Smooth muscle cell (in vitro differentiated cells): ENCODE data around the gene LRRC71. TPM values are rescaled to one million over a fixed set of nuclear protein-coding genes. Genes with fewer than 3 reads are reported as not detected.

Experiments used
- DNase-seq: peaks from one replicate; lab custom pipeline; 2025; ENCODE audit not compliant: unreplicated experiment; lab: John Stamatoyannopoulos, UW
- H2AFZ ChIP-seq: fragments of 200-600 bp; sonication (generic); 2 replicates; pipeline ENCODE4 v1.6.0; 2016; ENCODE audit warnings: antibody characterized with exemption, low read depth, mild to moderate bottlenecking
- H3F3A ChIP-seq: fragments of 200-600 bp; sonication (generic); 2 replicates; pipeline ENCODE4 v1.6.0; 2017; ENCODE audit warnings: antibody characterized with exemption, low read depth
- H3K27ac ChIP-seq: fragments of 200-600 bp; sonication (generic); 2 replicates; pipeline ENCODE4 v1.5.1; 2016; ENCODE audit warnings: low read depth, mild to moderate bottlenecking
- H3K27me3 ChIP-seq: fragments of 200-600 bp; sonication (generic); 2 replicates; pipeline ENCODE4 v1.6.1; 2016; ENCODE audit warnings: low read depth, mild to moderate bottlenecking
- H3K36me3 ChIP-seq: fragments of 200-600 bp; sonication (generic); 2 replicates; pipeline ENCODE4 v1.5.1; 2016; ENCODE audit warnings: low read depth
- H3K4me1 ChIP-seq: fragments of 200-600 bp; sonication (generic); 2 replicates; pipeline ENCODE4 v1.5.1; 2016; ENCODE audit warnings: low read depth
- H3K4me2 ChIP-seq: fragments of 200-600 bp; sonication (generic); 2 replicates; pipeline ENCODE4 v1.6.0; 2016; ENCODE audit warnings: mild to moderate bottlenecking
- H3K4me3 ChIP-seq: fragments of 200-600 bp; sonication (generic); 2 replicates; pipeline ENCODE4 v1.5.1; 2016; ENCODE audit warnings: mild to moderate bottlenecking
- H3K79me2 ChIP-seq: fragments of 200-600 bp; sonication (generic); 2 replicates; pipeline ENCODE4 v1.6.0; 2016; ENCODE audit warnings: low read depth, mild to moderate bottlenecking
- H3K9ac ChIP-seq: fragments of 200-600 bp; sonication (generic); 2 replicates; pipeline ENCODE4 v1.6.0; 2016; ENCODE audit warnings: low read depth
- H3K9me3 ChIP-seq: fragments of 200-600 bp; sonication (generic); replicated peaks from 2 replicates; pipeline ENCODE4 v1.5.1; 2016; ENCODE audit warnings: low read depth
- H4K20me1 ChIP-seq: fragments of 200-600 bp; sonication (generic); 2 replicates; pipeline ENCODE4 v1.6.0; 2016; ENCODE audit warnings: low read depth
- CTCF ChIP-seq: fragments of 200-600 bp; sonication (generic); IDR thresholded peaks from 2 replicates; pipeline ENCODE4 v1.5.1; 2017; ENCODE audit warnings: borderline replicate concordance, mild to moderate bottlenecking, antibody characterized with exemption; ENCODE audit not compliant: insufficient read depth, poor library complexity, severe bottlenecking
- WGBS: methylation state at CpG from one replicate; pipeline ENCODE4 v1.1.7; 2016; ENCODE audit warnings: low lambda C conversion rate; 5-methylcytosine and 5-hydroxymethylcytosine counted together
- polyA plus RNA-seq: library from polyadenylated mRNA; unstranded; fragments of >200 nt; fragmentation: Nextera tagmentation; extraction: Ambion mirVana; gene quantifications from 2 replicates; pipeline ENCODE4 v1.2.1, GENCODE V29; 2016
- total RNA-seq: library from RNA; depleted of rRNA; stranded (reverse); fragments of >200 nt; gene quantifications from 2 replicates; pipeline ENCODE4 v1.2.3, GENCODE V29; 2014

LRRC71 gene
- total and polyA plus RNA-seq, 2 experiments from 2014 or later = not detected

GRCh38 chr1:156947818-156948525 lies 27.5 kb downstream of the LRRC71 start:
- no peaks in the 10 kb centered on the region for H3F3A ChIP-seq
- H3K79me2 ChIP-seq = no peaks in the 10 kb centered on the region
- no peak overlapping the region for H3K9ac ChIP-seq
- WGBS = 98% methylated on average over 17 of the region's 17 CpGs
- no peaks in the 10 kb centered on the region for H3K9me3 ChIP-seq
- no peak overlapping the region for H3K4me3 ChIP-seq
- TF ChIP-seq CTCF = no peak
- H2AFZ ChIP-seq = no peak overlapping the region
- no peaks in the 10 kb centered on the region for H3K36me3 ChIP-seq
- no peaks in the 10 kb centered on the region for H4K20me1 ChIP-seq
- no peaks in the 10 kb centered on the region for H3K27me3 ChIP-seq
- no peak for DNase-seq
- no peaks in the 10 kb centered on the region for H3K4me1 ChIP-seq
- no peak overlapping the region for H3K27ac ChIP-seq
- H3K4me2 ChIP-seq = no peak overlapping the region

GRCh38 chr1:156948708-156949107 lies 28.3 kb downstream of the LRRC71 start:
- TF ChIP-seq CTCF = no peak
- no peaks in the 10 kb centered on the region for H4K20me1 ChIP-seq
- H3K4me2 ChIP-seq = no peak overlapping the region
- H2AFZ ChIP-seq = no peak overlapping the region
- no peak overlapping the region for H3K27ac ChIP-seq
- H3K79me2 ChIP-seq = no peaks in the 10 kb centered on the region
- no peaks in the 10 kb centered on the region for H3K27me3 ChIP-seq
- no peaks in the 10 kb centered on the region for H3K9me3 ChIP-seq
- 53% methylated on average over 4 of the region's 4 CpGs for WGBS
- H3K9ac ChIP-seq = no peak overlapping the region
- H3F3A ChIP-seq = no peaks in the 10 kb centered on the region
- no peak for DNase-seq
- no peaks in the 10 kb centered on the region for H3K4me1 ChIP-seq
- H3K36me3 ChIP-seq = no peaks in the 10 kb centered on the region
- H3K4me3 ChIP-seq = no peak overlapping the region

- Histone ChIP-seq H4K20me1 (no peaks in the 10 kb centered on the region), H3K36me3 (no peaks in the 10 kb centered on the region), H3K27me3 (no peaks in the 10 kb centered on the region), H3K4me2 (no peak overlapping the region), H3K4me3 (no peak overlapping the region), H3K9ac (no peak overlapping the region), H3K4me1 (no peaks in the 10 kb centered on the region), H3K9me3 (no peaks in the 10 kb centered on the region), H3F3A (no peaks in the 10 kb centered on the region), H2AFZ (no peak overlapping the region), H3K79me2 (no peaks in the 10 kb centered on the region), H3K27ac (no peak overlapping the region)
- 58% methylated on average over 5 of the region's 5 CpGs for WGBS
- no peak for TF ChIP-seq CTCF
- DNase-seq = no peak
Measured at GRCh38 chr1:156949127-156949526, 28.7 kb downstream of the LRRC71 start.

GRCh38 chr1:156951371-156951770 lies 30.9 kb downstream of the LRRC71 start:
- H3K79me2 ChIP-seq = no peaks in the 10 kb centered on the region
- DNase-seq = no peak
- H3K4me3 ChIP-seq = no peak overlapping the region
- no peaks in the 10 kb centered on the region for H4K20me1 ChIP-seq
- H3K36me3 ChIP-seq = no peaks in the 10 kb centered on the region
- no peak overlapping the region for H2AFZ ChIP-seq
- H3K9ac ChIP-seq = no peak overlapping the region
- no peak for TF ChIP-seq CTCF
- no peaks in the 10 kb centered on the region for H3K27me3 ChIP-seq
- H3K9me3 ChIP-seq = no peaks in the 10 kb centered on the region
- H3K27ac ChIP-seq = no peak overlapping the region
- 99% methylated on average over 5 of the region's 5 CpGs for WGBS
- H3K4me2 ChIP-seq = no peak overlapping the region
- H3F3A ChIP-seq = no peaks in the 10 kb centered on the region
- H3K4me1 ChIP-seq = no peaks in the 10 kb centered on the region
